GM21360 (cell line): Measurements from ENCODE around the gene ATL1.
"Not testable (repeated sequence)": the region's sequence is repeated elsewhere in the genome, so short reads cannot be mapped to it uniquely, and the experiment has no call there.

Experiments used
- ATAC-seq: cut with Tn5 transposase; IDR thresholded peaks from one replicate; pipeline ENCODE4 v1.9.1; 2021; ENCODE audit warnings: mild to moderate bottlenecking, moderate library complexity; ENCODE audit not compliant: unreplicated experiment

The ATL1 gene

GRCh38 chr14:50600849-50601248 is 40.9 kb downstream of the ATL1 start:
- no peak for ATAC-seq

GRCh38 chr14:50601394-50601793 is 41.4 kb downstream of the ATL1 start:
- ATAC-seq = no peak

DNA sequence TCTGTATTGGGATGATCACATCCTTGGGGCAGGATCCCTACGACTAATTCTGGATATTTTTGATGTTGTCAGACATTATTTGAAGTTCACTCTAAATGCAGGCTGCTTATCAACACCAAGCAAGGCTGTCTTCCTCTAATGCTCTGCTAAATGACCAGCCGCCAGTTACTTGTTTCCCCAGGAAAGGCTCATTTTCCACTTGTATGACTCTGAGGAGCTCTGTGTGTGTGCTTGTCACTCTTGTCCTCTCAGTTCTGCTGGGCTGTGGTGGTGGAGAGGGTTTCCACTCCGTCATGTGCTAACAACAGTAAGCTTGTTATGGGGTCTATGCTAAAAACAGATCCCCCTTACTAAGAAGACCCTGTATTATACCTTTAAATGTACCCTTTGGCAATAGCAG is 42.1 kb downstream of the ATL1 start:
- no peak for ATAC-seq

DNA sequence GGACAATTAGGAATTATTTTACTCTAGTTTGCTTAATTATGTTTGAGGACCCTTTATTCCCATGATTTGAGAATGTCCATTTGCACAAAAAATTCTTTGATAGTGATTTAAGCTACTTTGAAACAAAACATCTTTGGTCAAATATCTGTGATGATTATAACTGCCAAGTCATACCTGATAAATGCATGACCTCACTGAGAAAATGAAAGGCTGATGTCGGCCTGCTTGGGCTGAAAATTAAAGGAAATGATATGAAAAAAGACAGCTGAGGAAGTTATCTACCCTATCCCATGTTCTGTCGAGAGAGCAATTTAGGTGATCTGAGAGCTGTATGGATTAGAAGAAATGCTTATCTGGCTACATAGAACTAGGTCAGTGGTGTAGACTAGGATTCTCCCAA is 43.6 kb downstream of the ATL1 start:
- no peak for ATAC-seq

GRCh38 chr14:50605766-50606165 is 45.8 kb downstream of the ATL1 start:
- no peak for ATAC-seq

GRCh38 chr14:50606468-50606867 is 46.5 kb downstream of the ATL1 start:
- no peak for ATAC-seq

DNA sequence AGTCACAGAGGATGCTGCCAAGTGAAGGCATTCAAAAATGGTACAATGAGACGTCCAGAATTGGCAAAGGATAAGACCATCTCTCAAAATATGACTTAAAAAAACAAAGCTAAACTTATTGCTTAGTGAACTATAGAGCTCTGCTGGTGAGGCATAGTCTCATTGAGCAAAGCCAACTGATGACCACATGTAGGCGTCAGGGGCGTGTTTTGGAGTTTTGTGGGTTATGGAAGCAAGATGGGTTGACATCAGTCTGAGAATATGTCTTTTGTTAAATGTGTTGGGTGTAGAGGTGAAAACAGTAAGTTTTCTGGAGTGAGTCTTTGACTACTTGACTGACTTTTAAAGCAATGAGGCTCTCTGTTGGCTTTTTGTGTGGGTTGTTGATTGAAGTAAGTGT is 47.2 kb downstream of the ATL1 start:
- ATAC-seq = no peak

GRCh38 chr14:50607761-50608160 is 47.8 kb downstream of the ATL1 start:
- ATAC-seq = no peak

- no peak for ATAC-seq
These were observed 48.4 kb downstream of the ATL1 start for GRCh38 chr14:50608302-50608851.

- no peak for ATAC-seq
These were observed 50.5 kb downstream of the ATL1 start for GRCh38 chr14:50610465-50610864.

- ATAC-seq = no peak
These were observed 52.9 kb downstream of the ATL1 start for GRCh38 chr14:50612806-50613205.

DNA sequence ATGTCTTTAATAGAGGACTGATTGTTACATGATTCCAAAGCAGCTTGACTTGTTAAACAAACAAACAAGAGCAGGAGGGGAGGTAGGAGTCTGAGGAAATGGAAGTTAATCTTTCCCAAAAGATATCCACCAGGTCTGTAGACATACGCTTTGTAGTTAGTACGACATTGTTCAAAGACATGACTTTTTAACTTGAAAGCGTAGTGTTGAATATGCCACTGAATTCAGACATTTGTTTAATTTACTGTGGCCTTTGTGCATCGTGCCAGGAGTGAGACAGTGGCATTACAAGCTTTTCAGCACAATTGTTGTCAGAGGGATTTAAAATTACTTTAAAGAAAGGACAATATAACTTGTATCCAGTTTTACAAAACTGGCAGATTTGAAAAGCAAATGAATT is 55.1 kb downstream of the ATL1 start:
- no peak for ATAC-seq

GRCh38 chr14:50615552-50615951 is 55.6 kb downstream of the ATL1 start:
- ATAC-seq = no peak

GRCh38 chr14:50616275-50616674 is 56.3 kb downstream of the ATL1 start:
- no peak for ATAC-seq

- no peak for ATAC-seq
These were observed 59.7 kb downstream of the ATL1 start for GRCh38 chr14:50619569-50620141.

- no peak for ATAC-seq
These were observed 60.4 kb downstream of the ATL1 start for GRCh38 chr14:50620341-50620740.

DNA sequence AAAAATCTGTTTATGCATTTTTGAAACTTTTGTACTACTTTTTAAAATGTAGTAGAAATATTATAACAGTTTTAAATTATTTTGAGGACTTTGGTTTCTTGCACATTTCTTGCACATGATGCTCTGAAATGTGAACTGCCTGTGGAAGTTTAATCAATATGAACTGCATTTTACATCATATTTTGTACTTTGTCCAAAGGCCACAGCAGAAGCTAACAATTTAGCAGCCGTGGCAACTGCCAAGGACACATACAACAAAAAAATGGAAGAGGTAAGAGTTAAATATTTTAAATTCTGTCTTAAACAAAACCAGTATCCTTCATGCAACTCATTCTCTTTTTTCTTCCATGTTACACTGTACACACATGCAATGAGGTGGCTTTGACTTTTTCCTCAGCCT is 63.0 kb downstream of the ATL1 start:
- no peak for ATAC-seq

DNA sequence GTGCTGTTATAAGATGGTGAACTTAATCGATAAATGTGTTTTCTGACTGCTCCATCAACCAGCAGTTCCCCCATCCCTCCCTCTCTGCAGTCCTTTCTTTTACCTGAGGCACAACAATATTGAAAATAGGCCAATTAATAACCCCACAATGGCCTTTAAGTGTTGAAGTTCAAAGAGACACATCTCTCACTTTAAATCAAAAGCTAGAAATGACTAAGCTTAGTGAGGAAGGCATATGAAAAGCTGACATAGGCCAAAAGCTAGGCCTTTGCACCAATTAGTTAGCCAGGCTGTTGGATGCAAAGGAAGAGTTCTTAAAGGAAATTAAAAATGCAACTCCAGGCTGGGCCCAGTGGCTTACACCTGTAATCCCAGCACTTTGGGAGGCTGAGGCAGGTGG is 64.5 kb downstream of the ATL1 start:
- ATAC-seq = no peak

- not testable (repeated sequence) for ATAC-seq
These were observed 65.0 kb downstream of the ATL1 start for GRCh38 chr14:50624947-50625346.

- ATAC-seq = no peak
These were observed 71.5 kb downstream of the ATL1 start for GRCh38 chr14:50631408-50631821.

DNA sequence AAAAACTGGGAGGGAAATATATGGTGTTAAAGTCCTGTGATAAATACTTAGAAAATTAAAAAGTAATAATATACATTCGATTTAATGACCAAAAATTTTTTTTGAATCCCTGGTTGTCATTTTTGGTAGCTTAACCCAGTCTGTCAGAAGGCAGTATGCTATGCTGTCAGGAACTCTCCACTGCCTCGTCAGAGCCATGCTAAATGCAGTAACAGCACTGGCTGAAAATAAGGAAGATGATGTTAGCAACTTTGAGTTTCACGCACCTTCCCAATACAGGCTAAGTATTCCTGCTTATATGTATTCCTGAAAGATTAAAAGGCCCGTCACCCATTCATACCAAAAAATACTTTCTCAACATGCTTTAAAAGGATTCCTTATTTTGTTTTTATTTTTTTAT is 74.0 kb downstream of the ATL1 start:
- no peak for ATAC-seq

GRCh38 chr14:50635141-50635540 is 75.2 kb downstream of the ATL1 start:
- ATAC-seq = no peak

DNA sequence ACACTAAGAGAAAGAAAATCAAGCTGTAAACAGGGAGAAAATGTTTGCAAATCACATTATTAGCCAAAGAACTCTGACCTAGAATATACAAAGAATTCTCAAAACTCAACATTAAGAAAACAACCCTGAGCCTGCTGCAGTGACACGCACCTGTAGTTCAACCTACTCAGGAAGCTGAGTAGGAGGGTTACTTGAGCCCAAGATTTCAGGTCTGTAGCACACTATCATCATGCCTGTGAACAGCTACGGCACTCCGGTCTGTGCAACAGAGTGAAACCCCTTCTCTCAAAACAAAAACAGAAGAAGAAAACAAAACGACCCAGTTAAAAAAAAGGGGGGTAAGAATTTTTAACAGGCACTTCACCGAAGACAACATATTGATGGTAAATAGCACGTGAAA is 87.3 kb downstream of the ATL1 start:
- ATAC-seq = peak; percentile 90
